H1 (cell line): Measurements from ENCODE around the gene SNRNP200. TPM values are rescaled to one million over a fixed set of nuclear protein-coding genes. Genes with fewer than 3 reads are reported as not detected.

Experiments
- CTCF ChIA-PET: fragments of 300-600 bp; sonication (Branson Sonifier 250); formaldehyde crosslinking; loops from one replicate; lab custom pipeline; 2021; ENCODE audit not compliant: partially characterized antibody; lab: Charles Lee
- POLR2A ChIA-PET: fragments of 300-600 bp; sonication (Branson Sonifier 250); formaldehyde crosslinking; loops from one replicate; lab custom pipeline; 2021; ENCODE audit warnings: inconsistent platforms; ENCODE audit not compliant: partially characterized antibody; lab: Charles Lee
- DNase-seq, 2 experiments: peaks; one replicate each; pipeline versions ENCODE4 v3.0.0 to v3.0.0-alpha.2; 2010 to 2022; ENCODE audit warnings: low spot score in 2 of 2, low read depth in 1 of 2, mixed read lengths in 1 of 2
- FAIRE-seq: peaks from 2 replicates; lab custom pipeline; 2011; peaks lifted over from hg19 to GRCh38; lab: Jason Lieb, UNC
- H2AFZ ChIP-seq: 2 replicates; pipeline ENCODE4 v1.8.1; 2012; ENCODE audit warnings: low read length, inconsistent platforms
- H2AK5ac ChIP-seq: 2 replicates; pipeline ENCODE4 v1.6.1; 2013; ENCODE audit warnings: low read depth, low read length
- H2BK120ac ChIP-seq: replicated peaks from 2 replicates; pipeline ENCODE3; 2013; ENCODE audit warnings: low read depth, low read length, inconsistent platforms
- H2BK12ac ChIP-seq: 2 replicates; pipeline ENCODE4 v1.6.1; 2013; ENCODE audit warnings: low read depth, low read length
- H2BK15ac ChIP-seq: 2 replicates; pipeline ENCODE4 v1.6.1; 2013; ENCODE audit warnings: low read length
- H2BK20ac ChIP-seq: 2 replicates; pipeline ENCODE4 v1.6.1; 2013; ENCODE audit warnings: low read length
- H2BK5ac ChIP-seq: 2 replicates; pipeline ENCODE4 v1.6.1; 2013; ENCODE audit warnings: low read depth, low read length
- H3K14ac ChIP-seq: 2 replicates; pipeline ENCODE4 v1.6.1; 2013; ENCODE audit warnings: inconsistent platforms; ENCODE audit not compliant: insufficient read length
- H3K18ac ChIP-seq: 2 replicates; pipeline ENCODE4 v1.6.1; 2013; ENCODE audit warnings: low read length; ENCODE audit errors: extremely low read depth
- H3K23ac ChIP-seq: 2 replicates; pipeline ENCODE4 v1.6.1; 2013; ENCODE audit warnings: inconsistent platforms; ENCODE audit not compliant: insufficient read length
- H3K23me2 ChIP-seq: 2 replicates; pipeline ENCODE4 v1.6.1; 2013; ENCODE audit warnings: low read depth, low read length
- H3K27ac ChIP-seq: 2 replicates; pipeline ENCODE4 v1.6.1; 2011; ENCODE audit warnings: low read depth, low read length, inconsistent platforms
- H3K27me3 ChIP-seq, 4 experiments: replicated peaks in 1 of 4; 1 replicate in 1 of 4; 2 replicates in 3 of 4; pipeline versions ENCODE4 v1.6.1 to v1.8.1; 2011 to 2013; ENCODE audit warnings: low read length in 3 of 4, mild to moderate bottlenecking in 3 of 4, inconsistent platforms in 2 of 4, mixed read lengths in 2 of 4, moderate library complexity in 1 of 4; ENCODE audit not compliant: control insufficient read depth in 3 of 4, insufficient read depth in 3 of 4; ENCODE audit errors: extremely low read depth in 1 of 4
- H3K36me3 ChIP-seq, 4 experiments: 2 replicates each; pipeline versions ENCODE4 v1.6.1 to v1.8.1; 2011 to 2013; ENCODE audit warnings: mild to moderate bottlenecking in 4 of 4, low read length in 3 of 4, moderate library complexity in 2 of 4, control low read depth in 1 of 4, inconsistent platforms in 1 of 4; ENCODE audit not compliant: insufficient read depth in 4 of 4, control insufficient read depth in 2 of 4
- H3K4ac ChIP-seq: replicated peaks from 2 replicates; pipeline ENCODE3; 2013; ENCODE audit warnings: low read length, low read depth, mixed read lengths, inconsistent platforms; ENCODE audit not compliant: insufficient read length
- H3K4me1 ChIP-seq, 4 experiments: replicated peaks in 1 of 4; 1 replicate in 1 of 4; 2 replicates in 3 of 4; pipeline versions ENCODE4 v1.6.1 to v1.8.1; 2011 to 2013; ENCODE audit warnings: low read length in 3 of 4, inconsistent platforms in 2 of 4, mixed read lengths in 1 of 4; ENCODE audit not compliant: insufficient read depth in 4 of 4, control insufficient read depth in 3 of 4
- H3K4me2 ChIP-seq, 2 experiments: 2 replicates each; pipeline versions ENCODE4 v1.6.1 to v1.8.1; 2011 to 2013; ENCODE audit warnings: low read depth in 2 of 2, low read length in 2 of 2, control low read depth in 1 of 2, inconsistent platforms in 1 of 2, mild to moderate bottlenecking in 1 of 2; ENCODE audit not compliant: insufficient read depth in 1 of 2
- H3K4me3 ChIP-seq, 4 experiments: fragments of 200-600, 300-600 bp in 1 of 4; sonication (generic), shearing (Covaris generic), sonication (Bioruptor Twin) in 1 of 4; 2 replicates each; pipeline versions ENCODE4 v1.5.1 to v1.8.1; 2011 to 2016; ENCODE audit warnings: low read length in 4 of 4, low read depth in 3 of 4, control low read depth in 2 of 4, inconsistent platforms in 2 of 4, mild to moderate bottlenecking in 2 of 4, mixed read lengths in 1 of 4, moderate library complexity in 1 of 4; ENCODE audit not compliant: insufficient read depth in 2 of 4; ENCODE audit errors: extremely low read depth in 1 of 4
- H3K56ac ChIP-seq: replicated peaks from 2 replicates; pipeline ENCODE3; 2013; ENCODE audit warnings: low read depth, mild to moderate bottlenecking, mixed read lengths, low read length, inconsistent platforms; ENCODE audit not compliant: insufficient read length
- H3K79me1 ChIP-seq: 2 replicates; pipeline ENCODE4 v1.6.1; 2013; ENCODE audit warnings: low read depth, low read length, control low read depth
- H3K79me2 ChIP-seq, 2 experiments: 2 replicates each; pipeline versions ENCODE4 v1.6.1 to v1.8.1; 2012 to 2013; ENCODE audit warnings: low read length in 2 of 2, mild to moderate bottlenecking in 2 of 2, inconsistent platforms in 1 of 2; ENCODE audit not compliant: insufficient read depth in 2 of 2, control insufficient read depth in 1 of 2
- H3K9ac ChIP-seq, 4 experiments: replicated peaks in 1 of 4; 1 replicate in 1 of 4; 2 replicates in 3 of 4; pipeline versions ENCODE4 v1.6.1 to v1.8.1; 2011 to 2013; ENCODE audit warnings: low read depth in 3 of 4, low read length in 3 of 4, control low read depth in 2 of 4, mild to moderate bottlenecking in 2 of 4, moderate library complexity in 2 of 4, inconsistent platforms in 1 of 4; ENCODE audit errors: extremely low read depth in 1 of 4
- H3K9me3 ChIP-seq, 2 experiments: 2 replicates each; pipeline versions ENCODE4 v1.6.1 to v1.8.1; 2012 to 2013; ENCODE audit warnings: mild to moderate bottlenecking in 2 of 2, moderate library complexity in 2 of 2, control low read depth in 1 of 2, inconsistent platforms in 1 of 2, low read depth in 1 of 2, low read length in 1 of 2, mixed read lengths in 1 of 2; ENCODE audit not compliant: insufficient read depth in 2 of 2
- H4K20me1 ChIP-seq, 2 experiments: replicated peaks in 1 of 2; 2 replicates each; pipeline versions ENCODE3 to v1.8.1; 2011 to 2013; ENCODE audit warnings: inconsistent platforms in 2 of 2, low read length in 2 of 2, mild to moderate bottlenecking in 1 of 2; ENCODE audit not compliant: insufficient read depth in 2 of 2, control insufficient read depth in 1 of 2
- H4K5ac ChIP-seq: 2 replicates; pipeline ENCODE4 v1.6.1; 2013; ENCODE audit warnings: low read length, low read depth, mixed read lengths, inconsistent platforms; ENCODE audit not compliant: insufficient read length
- H4K8ac ChIP-seq: 2 replicates; pipeline ENCODE4 v1.8.0; 2013; ENCODE audit warnings: mild to moderate bottlenecking, moderate library complexity, low read length, inconsistent platforms; ENCODE audit not compliant: insufficient read depth; ENCODE audit errors: extremely low read depth
- H4K91ac ChIP-seq: replicated peaks from 2 replicates; pipeline ENCODE3; 2013; ENCODE audit warnings: low read length, mixed read lengths, inconsistent platforms; ENCODE audit not compliant: insufficient read length
- BACH1 ChIP-seq: IDR thresholded peaks from 2 replicates; pipeline ENCODE4 v1.6.1; 2012; ENCODE audit warnings: low read length, improper control_type of control experiment
- CEBPB ChIP-seq: IDR thresholded peaks from 2 replicates; pipeline ENCODE4 v1.6.1; 2012; ENCODE audit warnings: low read depth, low read length
- CTBP2 ChIP-seq: IDR thresholded peaks from 2 replicates; pipeline ENCODE4 v1.7.0; 2011; ENCODE audit warnings: borderline replicate concordance, mild to moderate bottlenecking, moderate library complexity, mixed read lengths, low read length; ENCODE audit not compliant: insufficient read depth, insufficient read length
- EGR1 ChIP-seq: IDR thresholded peaks from 2 replicates; pipeline ENCODE4 v1.6.1; 2011; ENCODE audit warnings: low read depth, low read length, borderline replicate concordance
- KDM1A ChIP-seq: fragments of 200-600, 300-600 bp; sonication (generic); IDR thresholded peaks from 2 replicates; pipeline ENCODE4 v1.7.1; 2016; ENCODE audit warnings: mild to moderate bottlenecking, low read length, borderline replicate concordance
- NRF1 ChIP-seq: IDR thresholded peaks from 2 replicates; pipeline ENCODE4 v1.6.1; 2011; ENCODE audit warnings: mild to moderate bottlenecking, low read depth, low read length, improper control_type of control experiment
- TCF12 ChIP-seq: IDR thresholded peaks from 2 replicates; pipeline ENCODE4 v1.6.1; 2011; ENCODE audit warnings: low read depth, mild to moderate bottlenecking, low read length
- WGBS, 2 experiments: shearing (Covaris generic) in 1 of 2; methylation state at CpG; one replicate each; pipeline versions ENCODE4 v1.1.6 to v1.1.7; 2013 to 2015; ENCODE audit warnings: low lambda C conversion rate in 2 of 2, mixed read lengths in 2 of 2, inconsistent platforms in 1 of 2, low coverage in 1 of 2, missing lambda C conversion rate in 1 of 2; ENCODE audit not compliant: insufficient replicate concordance in 2 of 2, insufficient coverage in 1 of 2, insufficient read length in 1 of 2; ENCODE audit errors: extremely low coverage in 1 of 2, missing lambda C conversion rate in 1 of 2; 5-methylcytosine and 5-hydroxymethylcytosine counted together
- polyA plus RNA-seq, 7 experiments: library from polyadenylated mRNA; depleted of rRNA in 3 of 7; stranded (reverse) in 5 of 7; unstranded in 2 of 7; fragments of >200 nt in 5 of 7; fragments of 200-250 nt in 2 of 7; gene quantifications; 1 replicate in 5 of 7; 2 replicates in 1 of 7; 4 replicates in 1 of 7; pipeline versions ENCODE4 v1.2.1 to v1.2.3, GENCODE V29; 2011 to 2013; ENCODE audit warnings: missing spikeins in 2 of 7, mixed read lengths in 2 of 7
- total RNA-seq: library from RNA; stranded (reverse); fragmentation: NEBNext Ultra II Directional; extraction: Animal tissue kit (Norgen Biotek cat#: 25700); gene quantifications from 2 replicates; pipeline ENCODE4 v1.2.1, GENCODE V29; 2021
- TF ChIP-seq, protein P1 (sequence below): IDR thresholded peaks from 2 replicates; pipeline ENCODE4 v1.6.1; 2011; ENCODE audit warnings: low read length, improper control_type of control experiment
- TF ChIP-seq, protein P2 (sequence below): IDR thresholded peaks from 2 replicates; pipeline ENCODE4 v1.6.1; 2012; ENCODE audit warnings: inconsistent platforms
- TF ChIP-seq, protein P3 (sequence below): IDR thresholded peaks from 2 replicates; pipeline ENCODE4 v1.6.1; 2012; ENCODE audit warnings: inconsistent platforms

Gene SNRNP200
- total and polyA plus RNA-seq, 2 of the 8 experiments (the other 6 are each of a cell fraction or from before 2014, with no cell fraction given), result 190 to 289 TPM

DNA sequence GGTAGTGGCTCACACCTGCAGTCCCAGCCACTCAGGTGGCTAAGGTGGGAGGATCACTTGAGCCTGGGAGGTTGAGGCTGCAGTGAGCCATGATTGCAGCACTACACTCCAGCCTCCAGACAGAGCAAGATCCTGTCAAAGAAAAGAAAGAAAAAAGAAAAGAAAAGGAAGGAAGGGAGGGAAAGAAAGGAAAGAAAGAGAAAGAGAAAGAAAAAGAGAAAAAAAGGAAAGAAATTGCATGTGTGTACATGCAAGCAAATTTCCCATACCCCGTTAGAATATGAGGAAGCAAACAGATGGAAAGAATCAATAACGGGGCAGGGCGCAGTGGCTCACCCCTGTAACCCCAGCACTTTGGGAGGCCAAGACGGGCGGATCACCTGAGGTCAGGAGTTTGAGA, 57.5 kb downstream of the SNRNP200 start:
- FAIRE-seq (no peak), DNase-seq (no peak)
- Histone ChIP-seq H4K5ac (no peak overlapping the region), H2BK120ac (no peak overlapping the region), H2BK15ac (no peak overlapping the region), H3K14ac (no peak overlapping the region), H3K9me3 (no peaks in the 10 kb centered on the region), H3K9ac (no peak overlapping the region), H3K56ac (no peak overlapping the region), H4K20me1 (peaks cover 0 to 3% of the 10 kb centered on the region in 2 experiments), H3K23ac (no peak overlapping the region), H3K23me2 (no peaks in the 10 kb centered on the region), H2BK20ac (no peak overlapping the region), H2BK5ac (no peak overlapping the region), H3K4ac (no peak overlapping the region), H3K4me2 (no peak overlapping the region), H3K79me2 (no peaks in the 10 kb centered on the region), H2AFZ (no peak overlapping the region), H3K4me1 (no peaks in the 10 kb centered on the region), H2BK12ac (no peak overlapping the region), H3K27ac (no peak overlapping the region), H3K18ac (no peak overlapping the region), H3K27me3 (no peaks in the 10 kb centered on the region), H3K36me3 (peaks cover 0 to under 1% (median 0%) of the 10 kb centered on the region in 4 experiments; a peak in 2 of 8 replicates), H4K91ac (no peak overlapping the region), H3K79me1 (peaks cover 2% of the 10 kb centered on the region; the same call in 1 of the 2 replicates), H2AK5ac (no peak overlapping the region), H3K4me3 (no peak overlapping the region), H4K8ac (no peak overlapping the region)
- POLR2A ChIA-PET, result interaction anchor here (1.2 to 1.6 kb wide), 2 partner anchors 8 to 44 kb away, joined by 3 read pairs; no protein-coding TSS in a partner anchor
- 90% methylated on average over 5 of the region's 5 CpGs; no CpG with 5 or more reads in 1 of the 2 experiments for WGBS, 2 experiments
- CTCF ChIA-PET, result interaction anchor here (1.5 kb wide), 1 partner anchor 13 kb away, joined by 5 read pairs; no protein-coding TSS in a partner anchor
- TF ChIP-seq CEBPB (no peak), CTBP2 (no peak), NRF1 (no peak), BACH1 (no peak), KDM1A (no peak), EGR1 (no peak), TCF12 (no peak)
- TF ChIP-seq, protein P1, sequence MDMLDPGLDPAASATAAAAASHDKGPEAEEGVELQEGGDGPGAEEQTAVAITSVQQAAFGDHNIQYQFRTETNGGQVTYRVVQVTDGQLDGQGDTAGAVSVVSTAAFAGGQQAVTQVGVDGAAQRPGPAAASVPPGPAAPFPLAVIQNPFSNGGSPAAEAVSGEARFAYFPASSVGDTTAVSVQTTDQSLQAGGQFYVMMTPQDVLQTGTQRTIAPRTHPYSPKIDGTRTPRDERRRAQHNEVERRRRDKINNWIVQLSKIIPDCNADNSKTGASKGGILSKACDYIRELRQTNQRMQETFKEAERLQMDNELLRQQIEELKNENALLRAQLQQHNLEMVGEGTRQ, result no peak
- TF ChIP-seq, protein P2, sequence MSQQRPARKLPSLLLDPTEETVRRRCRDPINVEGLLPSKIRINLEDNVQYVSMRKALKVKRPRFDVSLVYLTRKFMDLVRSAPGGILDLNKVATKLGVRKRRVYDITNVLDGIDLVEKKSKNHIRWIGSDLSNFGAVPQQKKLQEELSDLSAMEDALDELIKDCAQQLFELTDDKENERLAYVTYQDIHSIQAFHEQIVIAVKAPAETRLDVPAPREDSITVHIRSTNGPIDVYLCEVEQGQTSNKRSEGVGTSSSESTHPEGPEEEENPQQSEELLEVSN, result no peak
- TF ChIP-seq, protein P3, sequence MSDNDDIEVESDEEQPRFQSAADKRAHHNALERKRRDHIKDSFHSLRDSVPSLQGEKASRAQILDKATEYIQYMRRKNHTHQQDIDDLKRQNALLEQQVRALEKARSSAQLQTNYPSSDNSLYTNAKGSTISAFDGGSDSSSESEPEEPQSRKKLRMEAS, result no peak
